K562 (cell line): ENCODE results near the gene FCRL4. TPM values are rescaled to one million over a fixed set of nuclear protein-coding genes. Genes with fewer than 3 reads are reported as not detected.

Experiments
- CREB1 ChIP-seq, 2 experiments: sonication (generic) in 1 of 2; formaldehyde crosslinking in 1 of 2; IDR thresholded peaks; 2 replicates each; pipeline versions ENCODE4 v1.6.1 to v1.8.0; 2012 to 2022; ENCODE audit warnings: inconsistent platforms in 1 of 2, mild to moderate bottlenecking in 1 of 2, missing genetic modification reagents in 1 of 2, moderate library complexity in 1 of 2
- NELFE ChIP-seq: IDR thresholded peaks from 2 replicates; pipeline ENCODE4 v1.6.1; 2011; ENCODE audit warnings: mild to moderate bottlenecking; ENCODE audit not compliant: insufficient read depth, insufficient read length
- PRPF4 ChIP-seq: fragments of 200-400 bp; formaldehyde crosslinking; IDR thresholded peaks from one replicate; pipeline ENCODE4 v1.6.1; 2017; ENCODE audit warnings: low read length, low read depth, mild to moderate bottlenecking; ENCODE audit not compliant: insufficient read depth, poor library complexity, severe bottlenecking
- ZC3H4 ChIP-seq: sonication (generic); formaldehyde crosslinking; IDR thresholded peaks from 2 replicates; pipeline ENCODE4 v1.9.0; 2021; ENCODE audit warnings: missing genetic modification reagents, borderline replicate concordance
- polyA plus RNA-seq, 8 experiments: library from polyadenylated mRNA; depleted of rRNA in 4 of 8; stranded (reverse) in 5 of 8; unstranded in 3 of 8; fragments of >200 nt; fragmentation: Nextera tagmentation in 2 of 8; fragmentation: Illumina TruSeq in 1 of 8; extraction: Ambion mirVana in 2 of 8; extraction: Trizol in 1 of 8; gene quantifications; 2 replicates each; pipeline versions ENCODE4 v1.2.1 to v1.2.3, GENCODE V29; 2011 to 2014; ENCODE audit warnings: inconsistent platforms in 1 of 8, missing spikeins in 1 of 8
- total RNA-seq, 7 experiments: library from RNA; depleted of rRNA in 6 of 7; stranded (reverse); fragments of >200 nt in 6 of 7; fragmentation: Illumina TruSeq in 2 of 7; extraction: Trizol in 2 of 7; gene quantifications; 2 replicates each; pipeline versions ENCODE4 v1.2.1 to v1.2.3, GENCODE V29; 2011 to 2021; ENCODE audit warnings: low replicate concordance in 1 of 7
- TF ChIP-seq, protein P1 (sequence below): fragments of 150-350 bp; IDR thresholded peaks from 2 replicates; pipeline ENCODE4 v1.6.1; 2014; ENCODE audit warnings: low read depth, mild to moderate bottlenecking, low read length, borderline replicate concordance
- TF ChIP-seq, protein P2 (sequence below): fragments of 450-650 bp; formaldehyde crosslinking; IDR thresholded peaks from 2 replicates; pipeline ENCODE4 v1.4.0; 2020; ENCODE audit warnings: mild to moderate bottlenecking
- TF ChIP-seq, protein P3 (sequence below): fragments of 250-450 bp; sonication (Bioruptor Pico); IDR thresholded peaks from 2 replicates; pipeline ENCODE4 v1.5.0; 2021

Gene FCRL4
- total and polyA plus RNA-seq, 9 of the 15 experiments (the other 6 are each of a cell fraction or from before 2014, with no cell fraction given): not detected

DNA sequence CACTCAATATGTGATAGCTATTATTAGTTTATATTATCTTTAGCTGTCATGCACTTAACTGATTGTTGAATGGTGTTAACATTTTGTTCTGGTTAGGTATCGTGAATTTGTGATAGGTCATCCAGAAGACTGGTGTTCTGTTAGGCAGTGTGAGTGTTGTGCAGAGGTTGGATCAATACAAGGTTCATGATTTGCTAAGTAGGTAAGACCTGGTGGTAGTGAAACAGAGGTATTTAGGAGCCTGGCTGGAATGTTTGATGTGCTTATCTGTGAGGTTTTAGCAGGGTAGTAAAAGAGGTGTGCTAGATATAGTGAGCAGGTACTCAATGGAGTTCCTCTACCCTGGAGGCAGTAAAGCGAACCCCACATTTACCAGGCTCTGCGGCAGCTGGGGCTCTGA lies 20.3 kb upstream of the FCRL4 start (continued):
- no peak for TF ChIP-seq PRPF4
- TF ChIP-seq, protein P1, sequence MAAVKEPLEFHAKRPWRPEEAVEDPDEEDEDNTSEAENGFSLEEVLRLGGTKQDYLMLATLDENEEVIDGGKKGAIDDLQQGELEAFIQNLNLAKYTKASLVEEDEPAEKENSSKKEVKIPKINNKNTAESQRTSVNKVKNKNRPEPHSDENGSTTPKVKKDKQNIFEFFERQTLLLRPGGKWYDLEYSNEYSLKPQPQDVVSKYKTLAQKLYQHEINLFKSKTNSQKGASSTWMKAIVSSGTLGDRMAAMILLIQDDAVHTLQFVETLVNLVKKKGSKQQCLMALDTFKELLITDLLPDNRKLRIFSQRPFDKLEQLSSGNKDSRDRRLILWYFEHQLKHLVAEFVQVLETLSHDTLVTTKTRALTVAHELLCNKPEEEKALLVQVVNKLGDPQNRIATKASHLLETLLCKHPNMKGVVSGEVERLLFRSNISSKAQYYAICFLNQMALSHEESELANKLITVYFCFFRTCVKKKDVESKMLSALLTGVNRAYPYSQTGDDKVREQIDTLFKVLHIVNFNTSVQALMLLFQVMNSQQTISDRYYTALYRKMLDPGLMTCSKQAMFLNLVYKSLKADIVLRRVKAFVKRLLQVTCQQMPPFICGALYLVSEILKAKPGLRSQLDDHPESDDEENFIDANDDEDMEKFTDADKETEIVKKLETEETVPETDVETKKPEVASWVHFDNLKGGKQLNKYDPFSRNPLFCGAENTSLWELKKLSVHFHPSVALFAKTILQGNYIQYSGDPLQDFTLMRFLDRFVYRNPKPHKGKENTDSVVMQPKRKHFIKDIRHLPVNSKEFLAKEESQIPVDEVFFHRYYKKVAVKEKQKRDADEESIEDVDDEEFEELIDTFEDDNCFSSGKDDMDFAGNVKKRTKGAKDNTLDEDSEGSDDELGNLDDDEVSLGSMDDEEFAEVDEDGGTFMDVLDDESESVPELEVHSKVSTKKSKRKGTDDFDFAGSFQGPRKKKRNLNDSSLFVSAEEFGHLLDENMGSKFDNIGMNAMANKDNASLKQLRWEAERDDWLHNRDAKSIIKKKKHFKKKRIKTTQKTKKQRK: no peak
- TF ChIP-seq, protein P2, sequence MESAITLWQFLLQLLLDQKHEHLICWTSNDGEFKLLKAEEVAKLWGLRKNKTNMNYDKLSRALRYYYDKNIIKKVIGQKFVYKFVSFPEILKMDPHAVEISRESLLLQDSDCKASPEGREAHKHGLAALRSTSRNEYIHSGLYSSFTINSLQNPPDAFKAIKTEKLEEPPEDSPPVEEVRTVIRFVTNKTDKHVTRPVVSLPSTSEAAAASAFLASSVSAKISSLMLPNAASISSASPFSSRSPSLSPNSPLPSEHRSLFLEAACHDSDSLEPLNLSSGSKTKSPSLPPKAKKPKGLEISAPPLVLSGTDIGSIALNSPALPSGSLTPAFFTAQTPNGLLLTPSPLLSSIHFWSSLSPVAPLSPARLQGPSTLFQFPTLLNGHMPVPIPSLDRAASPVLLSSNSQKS (CRISPR knock-in tag): no peak
- no peak for TF ChIP-seq ZC3H4 (CRISPR knock-in tag)
- TF ChIP-seq NELFE: no peak
- TF ChIP-seq CREB1 (IDR thresholded peaks at IDR 0.05): no peak
- no peak for TF ChIP-seq CREB1 (CRISPR knock-in tag; IDR thresholded peaks at IDR 0.05)
- TF ChIP-seq, protein P3, sequence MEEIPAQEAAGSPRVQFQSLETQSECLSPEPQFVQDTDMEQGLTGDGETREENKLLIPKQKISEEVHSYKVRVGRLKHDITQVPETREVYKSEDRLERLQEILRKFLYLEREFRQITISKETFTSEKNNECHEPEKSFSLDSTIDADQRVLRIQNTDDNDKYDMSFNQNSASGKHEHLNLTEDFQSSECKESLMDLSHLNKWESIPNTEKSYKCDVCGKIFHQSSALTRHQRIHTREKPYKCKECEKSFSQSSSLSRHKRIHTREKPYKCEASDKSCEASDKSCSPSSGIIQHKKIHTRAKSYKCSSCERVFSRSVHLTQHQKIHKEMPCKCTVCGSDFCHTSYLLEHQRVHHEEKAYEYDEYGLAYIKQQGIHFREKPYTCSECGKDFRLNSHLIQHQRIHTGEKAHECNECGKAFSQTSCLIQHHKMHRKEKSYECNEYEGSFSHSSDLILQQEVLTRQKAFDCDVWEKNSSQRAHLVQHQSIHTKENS (CRISPR knock-in tag): no peak
